Measurements from ENCODE around the gene RERE. TPM values are rescaled to one million over a fixed set of nuclear protein-coding genes. Genes with fewer than 3 reads are reported as not detected.
A peak's percentile ranks its signal among the peaks of the same experiment; 100 is the strongest.

Gene RERE
- total RNA-seq, 1 experiment from 2014 or later, result 161 TPM

GRCh38 chr1:8640950-8641349 lies 176.5 kb downstream of the RERE start:
- Mint-ChIP-seq H3K9me3 (no peaks in the 10 kb centered on the region), H3K27me3 (ENCODE audit: low read depth) (no peaks in the 10 kb centered on the region), H3K27ac (no peak overlapping the region), H3K36me3 (no peaks in the 10 kb centered on the region), H3K4me3 (no peak overlapping the region), H3K4me1 (peaks cover 43% of the 10 kb centered on the region)
- TF ChIP-seq ETV6 (CRISPR knock-in tag; IDR thresholded peaks at IDR 0.05) (no peak), JUN (CRISPR knock-in tag; IDR thresholded peaks at IDR 0.05) (no peak), JAZF1 (CRISPR knock-in tag; IDR thresholded peaks at IDR 0.05) (no peak), ESRRA (CRISPR knock-in tag; IDR thresholded peaks at IDR 0.05; ENCODE audit: borderline replicate concordance) (no peak), CREM (CRISPR knock-in tag; IDR thresholded peaks at IDR 0.05) (no peak), IRF1 (CRISPR knock-in tag; IDR thresholded peaks at IDR 0.05) (no peak), USF2 (CRISPR knock-in tag; IDR thresholded peaks at IDR 0.05) (no peak), USF1 (CRISPR knock-in tag; IDR thresholded peaks at IDR 0.05) (no peak), RELA (CRISPR knock-in tag; IDR thresholded peaks at IDR 0.05; ENCODE audit: borderline replicate concordance) (no peak), TP53 (CRISPR knock-in tag; IDR thresholded peaks at IDR 0.05) (no peak)
- TF ChIP-seq, protein P1, sequence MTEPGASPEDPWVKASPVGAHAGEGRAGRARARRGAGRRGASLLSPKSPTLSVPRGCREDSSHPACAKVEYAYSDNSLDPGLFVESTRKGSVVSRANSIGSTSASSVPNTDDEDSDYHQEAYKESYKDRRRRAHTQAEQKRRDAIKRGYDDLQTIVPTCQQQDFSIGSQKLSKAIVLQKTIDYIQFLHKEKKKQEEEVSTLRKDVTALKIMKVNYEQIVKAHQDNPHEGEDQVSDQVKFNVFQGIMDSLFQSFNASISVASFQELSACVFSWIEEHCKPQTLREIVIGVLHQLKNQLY (CRISPR knock-in tag; IDR thresholded peaks at IDR 0.05), result no peak
- ChIA-PET CTCF (no interaction called here), POLR2A (no interaction called here)
- DNase-seq (ENCODE audit: low spot score) (no peak), ATAC-seq (no peak)

- Mint-ChIP-seq H3K36me3 (no peaks in the 10 kb centered on the region), H3K27me3 (ENCODE audit: low read depth) (no peaks in the 10 kb centered on the region), H3K27ac (peak overlapping the region; percentile 63; the same call in 1 of the 2 replicates), H3K4me3 (no peak overlapping the region), H3K9me3 (no peaks in the 10 kb centered on the region), H3K4me1 (peaks cover 26% of the 10 kb centered on the region)
- ChIA-PET POLR2A (interaction anchor here (0.5 kb wide), 1 partner anchor 64 kb away, joined by 4 read pairs; no protein-coding TSS in a partner anchor), CTCF (interaction anchor here (2.2 kb wide), 1 partner anchor 32 kb away, joined by 7 read pairs; no protein-coding TSS in a partner anchor)
- TF ChIP-seq TEAD1 (CRISPR knock-in tag; IDR thresholded peaks at IDR 0.05) (no peak), CDX4 (CRISPR knock-in tag; IDR thresholded peaks at IDR 0.05; ENCODE audit: borderline replicate concordance) (no peak), FOXJ3 (CRISPR knock-in tag; IDR thresholded peaks at IDR 0.05; ENCODE audit: borderline replicate concordance) (no peak), FOXP1 (CRISPR knock-in tag; IDR thresholded peaks at IDR 0.05; ENCODE audit: borderline replicate concordance) (no peak), ZNF138 (CRISPR knock-in tag; conservative IDR thresholded peaks at IDR 0.05) (no peak), ATF1 (CRISPR knock-in tag; IDR thresholded peaks at IDR 0.05) (no peak), CBFB (CRISPR knock-in tag; IDR thresholded peaks at IDR 0.05; ENCODE audit: low read depth) (no peak)
- TF ChIP-seq, protein P2, sequence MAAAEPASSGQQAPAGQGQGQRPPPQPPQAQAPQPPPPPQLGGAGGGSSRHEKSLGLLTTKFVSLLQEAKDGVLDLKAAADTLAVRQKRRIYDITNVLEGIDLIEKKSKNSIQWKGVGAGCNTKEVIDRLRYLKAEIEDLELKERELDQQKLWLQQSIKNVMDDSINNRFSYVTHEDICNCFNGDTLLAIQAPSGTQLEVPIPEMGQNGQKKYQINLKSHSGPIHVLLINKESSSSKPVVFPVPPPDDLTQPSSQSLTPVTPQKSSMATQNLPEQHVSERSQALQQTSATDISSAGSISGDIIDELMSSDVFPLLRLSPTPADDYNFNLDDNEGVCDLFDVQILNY (CRISPR knock-in tag; IDR thresholded peaks at IDR 0.05), result no peak
- TF ChIP-seq, protein P3, sequence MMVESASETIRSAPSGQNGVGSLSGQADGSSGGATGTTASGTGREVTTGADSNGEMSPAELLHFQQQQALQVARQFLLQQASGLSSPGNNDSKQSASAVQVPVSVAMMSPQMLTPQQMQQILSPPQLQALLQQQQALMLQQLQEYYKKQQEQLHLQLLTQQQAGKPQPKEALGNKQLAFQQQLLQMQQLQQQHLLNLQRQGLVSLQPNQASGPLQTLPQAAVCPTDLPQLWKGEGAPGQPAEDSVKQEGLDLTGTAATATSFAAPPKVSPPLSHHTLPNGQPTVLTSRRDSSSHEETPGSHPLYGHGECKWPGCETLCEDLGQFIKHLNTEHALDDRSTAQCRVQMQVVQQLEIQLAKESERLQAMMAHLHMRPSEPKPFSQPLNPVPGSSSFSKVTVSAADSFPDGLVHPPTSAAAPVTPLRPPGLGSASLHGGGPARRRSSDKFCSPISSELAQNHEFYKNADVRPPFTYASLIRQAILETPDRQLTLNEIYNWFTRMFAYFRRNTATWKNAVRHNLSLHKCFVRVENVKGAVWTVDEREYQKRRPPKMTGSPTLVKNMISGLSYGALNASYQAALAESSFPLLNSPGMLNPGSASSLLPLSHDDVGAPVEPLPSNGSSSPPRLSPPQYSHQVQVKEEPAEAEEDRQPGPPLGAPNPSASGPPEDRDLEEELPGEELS (CRISPR knock-in tag; IDR thresholded peaks at IDR 0.05), result no peak
- ATAC-seq (no peak), DNase-seq (ENCODE audit: low spot score) (no peak)
Measured at GRCh38 chr1:8639148-8639547, 178.3 kb downstream of the RERE start.

Measured in WTC11 (cell line).